Measurements from ENCODE around the gene VPS33A.
A peak's percentile ranks its signal among the peaks of the same experiment; 100 is the strongest.
"Not testable (repeated sequence)": the region's sequence is repeated elsewhere in the genome, so short reads cannot be mapped to it uniquely, and the experiment has no call there.

Gene VPS33A

GRCh38 chr12:122266230-122266901, at the start of gene VPS33A:
VPS33A (minus strand) TSS chr12:122266494; CDS start chr12:122266408, 86 bp downstream.
- peak; percentile 92 to 94 for DNase-seq

GRCh38 chr12:122312926-122313325, 46.6 kb upstream of the VPS33A start:
- DNase-seq = no peak

GRCh38 chr12:122311696-122312095, 45.4 kb upstream of the VPS33A start:
- DNase-seq = no peak

GRCh38 chr12:122310626-122311333, 44.5 kb upstream of the VPS33A start:
- no peak for DNase-seq

GRCh38 chr12:122309564-122310121, 43.3 kb upstream of the VPS33A start:
- peak in 1 of 2 donors; percentile 47 for DNase-seq

GRCh38 chr12:122308811-122309210, 42.5 kb upstream of the VPS33A start:
- DNase-seq = no peak

- DNase-seq = no peak
These were observed 40.1 kb upstream of the VPS33A start for GRCh38 chr12:122306407-122306806.

- no peak for DNase-seq
These were observed 38.6 kb upstream of the VPS33A start for GRCh38 chr12:122304924-122305323.

GRCh38 chr12:122303068-122303467, 36.8 kb upstream of the VPS33A start:
- DNase-seq = peak in 1 of 2 donors; percentile 49

- no peak for DNase-seq
These were observed 31.9 kb upstream of the VPS33A start for GRCh38 chr12:122298071-122298748.

- DNase-seq = no peak
These were observed 31.2 kb upstream of the VPS33A start for GRCh38 chr12:122297494-122297893.

- no peak for DNase-seq
These were observed 29.6 kb upstream of the VPS33A start for GRCh38 chr12:122295877-122296276.

- DNase-seq = no peak
These were observed 26.8 kb upstream of the VPS33A start for GRCh38 chr12:122293081-122293480.

- no peak for DNase-seq
These were observed 25.1 kb upstream of the VPS33A start for GRCh38 chr12:122291431-122291830.

- DNase-seq = no peak
These were observed 17.4 kb upstream of the VPS33A start for GRCh38 chr12:122283680-122284079.

- no peak for DNase-seq
These were observed 15.8 kb upstream of the VPS33A start for GRCh38 chr12:122282061-122282460.

GRCh38 chr12:122276242-122276641, 9.9 kb upstream of the VPS33A start:
- no peak for DNase-seq

- no peak for DNase-seq
These were observed 9.2 kb upstream of the VPS33A start for GRCh38 chr12:122275459-122275858.

- no peak for DNase-seq
These were observed 436 bp downstream of the VPS33A start for GRCh38 chr12:122265886-122266229.

- no peak for DNase-seq
These were observed 818 bp downstream of the VPS33A start for GRCh38 chr12:122265476-122265875.

GRCh38 chr12:122260735-122261134, 5.6 kb downstream of the VPS33A start:
- not testable (repeated sequence) for DNase-seq

- not testable (repeated sequence) for DNase-seq
These were observed 7.4 kb downstream of the VPS33A start for GRCh38 chr12:122258939-122259338.

GRCh38 chr12:122258462-122258861, 7.8 kb downstream of the VPS33A start:
- not testable (repeated sequence) for DNase-seq

GRCh38 chr12:122250536-122250935, 15.8 kb downstream of the VPS33A start:
- no peak for DNase-seq
